Spleen (tissue), 11 donors: Measurements from ENCODE around the gene RIC8B. TPM values are rescaled to one million over a fixed set of nuclear protein-coding genes. Genes with fewer than 3 reads are reported as not detected.

Source experiments
- DNase-seq: peaks from one replicate; pipeline ENCODE4 v3.0.0-alpha.2; 2020
- H3K27ac ChIP-seq, 8 donors: fragments of 200-600 bp; sonication (generic) in 7 of 8; 1 replicate in 4 of 8; 2 replicates in 4 of 8; pipeline versions ENCODE4 v1.5.0 to v1.8.0; 2016 to 2021; ENCODE audit warnings: inconsistent platforms in 4 of 8, mild to moderate bottlenecking in 4 of 8, moderate library complexity in 1 of 8
- H3K27me3 ChIP-seq, 7 donors: fragments of 200-600 bp; sonication (generic) in 6 of 7; replicated peaks in 1 of 7; 1 replicate in 4 of 7; 2 replicates in 3 of 7; pipeline versions ENCODE4 v1.5.0 to v1.8.0; 2016 to 2021; ENCODE audit warnings: inconsistent platforms in 3 of 7, mild to moderate bottlenecking in 1 of 7
- H3K36me3 ChIP-seq, 6 donors: fragments of 200-600 bp; sonication (generic) in 5 of 6; 1 replicate in 4 of 6; 2 replicates in 2 of 6; pipeline versions ENCODE4 v1.5.0 to v1.8.0; 2016 to 2021; ENCODE audit warnings: inconsistent platforms in 2 of 6
- H3K4me1 ChIP-seq, 6 donors: fragments of 200-600 bp; sonication (generic) in 5 of 6; 1 replicate in 3 of 6; 2 replicates in 3 of 6; pipeline versions ENCODE4 v1.5.0 to v1.8.0; 2016 to 2021; ENCODE audit warnings: inconsistent platforms in 3 of 6
- H3K4me3 ChIP-seq, 8 donors: fragments of 200-600 bp; sonication (generic) in 7 of 8; 1 replicate in 4 of 8; 2 replicates in 4 of 8; pipeline versions ENCODE4 v1.5.0 to v1.8.0; 2016 to 2021; ENCODE audit warnings: inconsistent platforms in 4 of 8, mild to moderate bottlenecking in 4 of 8, moderate library complexity in 2 of 8
- H3K9me3 ChIP-seq, 8 donors: fragments of 200-600 bp; sonication (generic) in 7 of 8; 1 replicate in 4 of 8; 2 replicates in 4 of 8; pipeline versions ENCODE4 v1.5.0 to v1.8.0; 2016 to 2021; ENCODE audit warnings: inconsistent platforms in 4 of 8
- CTCF ChIP-seq, 11 experiments: fragments of 200-600 bp in 7 of 11; fragments of 450-650 bp in 4 of 11; sonication (generic) in 4 of 11; IDR thresholded peaks in 8 of 11; conservative IDR thresholded peaks in 3 of 11; 1 replicate in 7 of 11; 2 replicates in 4 of 11; pipeline versions ENCODE4 v1.4.0 to v1.8.0; 2016 to 2021; ENCODE audit warnings: antibody characterized with exemption in 11 of 11, inconsistent platforms in 4 of 11, mild to moderate bottlenecking in 1 of 11
- POLR2A ChIP-seq, 3 donors: fragments of 450-650 bp; IDR thresholded peaks; one replicate each; pipeline ENCODE4 v1.5.1; 2017; ENCODE audit warnings: antibody characterized with exemption in 3 of 3, mild to moderate bottlenecking in 1 of 3
- POLR2AphosphoS5 ChIP-seq, 3 donors: sonication (generic); formaldehyde crosslinking; IDR thresholded peaks; one replicate each; pipeline ENCODE4 v1.5.1; 2017; ENCODE audit warnings: antibody characterized with exemption in 3 of 3
- whole genome bisulfite sequencing, 5 donors: extraction: QIAGEN DNeasy Blood & Tissue Kit in 3 of 5; methylation state at CpG; one replicate each; pipeline versions ENCODE4 v1.1.5 to v1.1.7; 2013 to 2018; 5-methylcytosine and 5-hydroxymethylcytosine counted together
- intact Hi-C: fragments of 100-400 bp; cut with DNase I; formaldehyde crosslinking; loops from one replicate; pipeline ENCODE4 v1.15.0; 2023; ENCODE audit warnings: low total_unique reads
- polyA plus RNA-seq, 3 donors: library from polyadenylated mRNA; stranded (reverse); fragments of 200-250 nt; gene quantifications; one replicate each; pipeline ENCODE4 v1.2.1, GENCODE V29; 2013
- total RNA-seq, 7 donors: library from RNA; depleted of rRNA in 3 of 7; stranded (reverse); fragments of >200 nt in 3 of 7; fragmentation: NEBNext Ultra II Directional in 4 of 7; extraction: Animal tissue kit (Norgen Biotek cat#: 25700) in 4 of 7; gene quantifications; one replicate each; pipeline versions ENCODE4 v1.1.0 to v1.2.1, GENCODE V29; 2016 to 2021
- donor health status: healthy with polysubstance abuse.
- donor health status: DM: no; HTN: no; CAD: no; lungs with moderate emphysema.
- donor health status: DM: no; HTN: no; CAD: no.
- donor health status: Bipolar disorder and iron deficiency.
- donor health status: healthy.
- donor health status: DM: no; HTN: no; CAD: no.
- donor health status: DM: yes; HTN: yes; CAD: no.

RIC8B gene
- total and polyA plus RNA-seq, 10 donors: 1.9 to 21.3 (median 14.1) TPM

- H3K27me3 ChIP-seq: no peaks in the 10 kb centered on the region
- H3K9me3 ChIP-seq: no peaks in the 10 kb centered on the region
- no peak overlapping the region for H3K4me3 ChIP-seq
- 91 to 98% (median 94%) methylated on average over 1 of the region's 1 CpG for WGBS, 5 donors
- peaks cover 0 to 20% (median 5%) of the 10 kb centered on the region in 6 donors for H3K36me3 ChIP-seq
- no peak for TF ChIP-seq POLR2AphosphoS5 (IDR thresholded peaks at IDR 0.05)
- TF ChIP-seq CTCF (IDR thresholded peaks at IDR 0.05 in 8 of 11, conservative IDR thresholded peaks at IDR 0.05 in 3 of 11): no peak
- TF ChIP-seq POLR2A (IDR thresholded peaks at IDR 0.05): no peak
- DNase-seq: no peak
- intact Hi-C loops: no loop called here
- H3K4me1 ChIP-seq: peaks cover 0 to 29% (median 14%) of the 10 kb centered on the region in 6 donors
- H3K27ac ChIP-seq: peak overlapping the region in 2 of 8 donors; percentile 7 to 43
Observed at GRCh38 chr12:106839333-106839732, 64.9 kb downstream of the RIC8B start.

GRCh38 chr12:106840243-106840642, 65.8 kb downstream of the RIC8B start:
- H3K9me3 ChIP-seq: no peaks in the 10 kb centered on the region
- peaks cover 0 to 29% (median 6%) of the 10 kb centered on the region in 6 donors for H3K36me3 ChIP-seq
- peaks cover 0 to 29% (median 14%) of the 10 kb centered on the region in 6 donors for H3K4me1 ChIP-seq
- H3K4me3 ChIP-seq: no peak overlapping the region
- DNase-seq: no peak
- H3K27ac ChIP-seq: peak overlapping the region in 3 of 8 donors; percentile 7 to 43 (median 39)
- H3K27me3 ChIP-seq: no peaks in the 10 kb centered on the region
- TF ChIP-seq POLR2A (IDR thresholded peaks at IDR 0.05) (no peak), CTCF (IDR thresholded peaks at IDR 0.05 in 8 of 11, conservative IDR thresholded peaks at IDR 0.05 in 3 of 11) (no peak), POLR2AphosphoS5 (IDR thresholded peaks at IDR 0.05) (no peak)
- 40 to 73% (median 59%) methylated on average over 1 of the region's 1 CpG for WGBS, 5 donors
- intact Hi-C loops: loop anchor here (5.0 kb wide), 1 partner anchor 453 kb away; no protein-coding TSS in a partner anchor

DNA sequence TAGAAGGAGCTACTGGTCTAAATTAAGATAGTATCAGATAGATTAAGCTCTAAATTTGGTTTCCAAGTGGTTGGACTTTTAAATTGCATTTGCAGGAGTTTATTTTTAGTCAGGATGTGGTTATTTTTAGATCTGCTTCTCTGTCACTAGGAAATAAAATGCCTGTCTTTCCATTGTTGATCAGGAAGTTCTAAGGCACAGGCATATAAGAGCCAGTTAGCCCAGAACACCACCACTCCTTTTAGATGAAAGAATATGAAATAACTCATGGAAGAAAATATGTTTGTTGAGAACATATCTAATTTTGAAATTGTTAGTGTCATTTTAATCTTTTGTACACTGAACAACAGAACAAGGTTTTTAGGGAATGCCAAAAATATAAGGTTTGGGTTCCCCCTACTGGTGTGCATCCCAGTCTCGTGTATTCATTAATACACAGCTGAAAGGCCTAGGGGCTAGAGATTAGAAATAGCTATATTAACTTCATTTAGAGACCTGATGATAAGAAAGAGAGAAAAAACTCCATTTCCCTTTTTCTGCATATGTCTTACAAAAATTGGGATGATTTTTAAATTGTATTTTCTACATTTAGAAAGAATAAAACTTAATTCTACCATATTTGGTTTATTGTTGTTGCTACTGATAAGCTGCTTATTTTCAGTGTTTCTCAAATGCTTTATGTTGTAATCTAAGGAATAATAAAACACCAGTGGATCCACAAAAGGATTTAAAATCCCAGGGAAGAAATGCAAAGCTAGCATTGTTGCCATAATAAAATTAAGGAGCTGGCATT, 67.2 kb downstream of the RIC8B start:
- WGBS, 5 donors: 9 to 28% (median 19%) methylated on average over 1 of the region's 1 CpG
- no peak for TF ChIP-seq POLR2AphosphoS5 (IDR thresholded peaks at IDR 0.05)
- TF ChIP-seq CTCF (IDR thresholded peaks at IDR 0.05 in 8 of 11, conservative IDR thresholded peaks at IDR 0.05 in 3 of 11): peak in 9 of 11 experiments; percentile 13 to 61 (median 46)
- TF ChIP-seq POLR2A (IDR thresholded peaks at IDR 0.05): no peak
- Histone ChIP-seq H3K4me3 (no peak overlapping the region), H3K36me3 (peaks cover 0 to 44% (median 6%) of the 10 kb centered on the region in 6 donors), H3K4me1 (peaks cover 0 to 29% (median 14%) of the 10 kb centered on the region in 6 donors), H3K9me3 (no peaks in the 10 kb centered on the region), H3K27ac (peak overlapping the region in 2 of 8 donors; percentile 39 to 43), H3K27me3 (no peaks in the 10 kb centered on the region)
- no peak for DNase-seq
- intact Hi-C loops: loop anchor here (5.0 kb wide), 1 partner anchor 454 kb away; no protein-coding TSS in a partner anchor

- Histone ChIP-seq H3K27ac (no peak overlapping the region), H3K4me3 (no peak overlapping the region), H3K36me3 (peaks cover 0 to 81% (median 6%) of the 10 kb centered on the region in 6 donors), H3K4me1 (peaks cover 0 to 14% (median 8%) of the 10 kb centered on the region in 6 donors), H3K27me3 (no peaks in the 10 kb centered on the region), H3K9me3 (no peaks in the 10 kb centered on the region)
- intact Hi-C loops: no loop called here
- DNase-seq: no peak
- 89 to 96% (median 94%) methylated on average over 4 of the region's 4 CpGs for WGBS, 5 donors
- TF ChIP-seq POLR2A (IDR thresholded peaks at IDR 0.05): no peak
- TF ChIP-seq CTCF (IDR thresholded peaks at IDR 0.05 in 8 of 11, conservative IDR thresholded peaks at IDR 0.05 in 3 of 11): no peak
- no peak for TF ChIP-seq POLR2AphosphoS5 (IDR thresholded peaks at IDR 0.05)
Observed at GRCh38 chr12:106845902-106846301, 71.4 kb downstream of the RIC8B start.
